ENCODE data around the gene PICALM. TPM values are rescaled to one million over a fixed set of nuclear protein-coding genes. Genes with fewer than 3 reads are reported as not detected.
A peak's percentile ranks its signal among the peaks of the same experiment; 100 is the strongest.

Gene PICALM
- total and polyA plus RNA-seq, 8 donors = 23.3 to 90.9 (median 51.7) TPM

GRCh38 chr11:86052693-86053641, 15.9 kb downstream of the PICALM start:
- Histone ChIP-seq H3K4me1 (peaks cover 0 to 19% (median 15%) of the 10 kb centered on the region in 3 donors), H3K4me3 (no peak overlapping the region), H3K27ac (no peak overlapping the region), H3K9me3 (no peaks in the 10 kb centered on the region), H3K27me3 (no peaks in the 10 kb centered on the region), H3K36me3 (no peaks in the 10 kb centered on the region)
- no peak for DNase-seq
- 72 to 74% methylated on average over 10 of the region's 10 CpGs for WGBS, 2 donors
- ATAC-seq = peak in 2 of 4 donors; percentile 32 to 47
- intact Hi-C loops (cut with DNase I) = no loop called here
- TF ChIP-seq, protein P1, sequence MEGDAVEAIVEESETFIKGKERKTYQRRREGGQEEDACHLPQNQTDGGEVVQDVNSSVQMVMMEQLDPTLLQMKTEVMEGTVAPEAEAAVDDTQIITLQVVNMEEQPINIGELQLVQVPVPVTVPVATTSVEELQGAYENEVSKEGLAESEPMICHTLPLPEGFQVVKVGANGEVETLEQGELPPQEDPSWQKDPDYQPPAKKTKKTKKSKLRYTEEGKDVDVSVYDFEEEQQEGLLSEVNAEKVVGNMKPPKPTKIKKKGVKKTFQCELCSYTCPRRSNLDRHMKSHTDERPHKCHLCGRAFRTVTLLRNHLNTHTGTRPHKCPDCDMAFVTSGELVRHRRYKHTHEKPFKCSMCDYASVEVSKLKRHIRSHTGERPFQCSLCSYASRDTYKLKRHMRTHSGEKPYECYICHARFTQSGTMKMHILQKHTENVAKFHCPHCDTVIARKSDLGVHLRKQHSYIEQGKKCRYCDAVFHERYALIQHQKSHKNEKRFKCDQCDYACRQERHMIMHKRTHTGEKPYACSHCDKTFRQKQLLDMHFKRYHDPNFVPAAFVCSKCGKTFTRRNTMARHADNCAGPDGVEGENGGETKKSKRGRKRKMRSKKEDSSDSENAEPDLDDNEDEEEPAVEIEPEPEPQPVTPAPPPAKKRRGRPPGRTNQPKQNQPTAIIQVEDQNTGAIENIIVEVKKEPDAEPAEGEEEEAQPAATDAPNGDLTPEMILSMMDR (IDR thresholded peaks at IDR 0.05) = no peak
- no peak for FAIRE-seq

- H3K27ac ChIP-seq = no peak overlapping the region
- DNase-seq = no peak
- intact Hi-C loops (cut with DNase I) = no loop called here
- no peak overlapping the region for H3K4me3 ChIP-seq
- no peak for FAIRE-seq
- no peak for ATAC-seq
- no peaks in the 10 kb centered on the region for H3K27me3 ChIP-seq
- peaks cover 6 to 29% (median 28%) of the 10 kb centered on the region in 3 donors for H3K4me1 ChIP-seq
- no peaks in the 10 kb centered on the region for H3K36me3 ChIP-seq
- H3K9me3 ChIP-seq = no peaks in the 10 kb centered on the region
- TF ChIP-seq, protein P1 (IDR thresholded peaks at IDR 0.05) = no peak
These were observed 18.6 kb downstream of the PICALM start for GRCh38 chr11:86050196-86050709.

DNA sequence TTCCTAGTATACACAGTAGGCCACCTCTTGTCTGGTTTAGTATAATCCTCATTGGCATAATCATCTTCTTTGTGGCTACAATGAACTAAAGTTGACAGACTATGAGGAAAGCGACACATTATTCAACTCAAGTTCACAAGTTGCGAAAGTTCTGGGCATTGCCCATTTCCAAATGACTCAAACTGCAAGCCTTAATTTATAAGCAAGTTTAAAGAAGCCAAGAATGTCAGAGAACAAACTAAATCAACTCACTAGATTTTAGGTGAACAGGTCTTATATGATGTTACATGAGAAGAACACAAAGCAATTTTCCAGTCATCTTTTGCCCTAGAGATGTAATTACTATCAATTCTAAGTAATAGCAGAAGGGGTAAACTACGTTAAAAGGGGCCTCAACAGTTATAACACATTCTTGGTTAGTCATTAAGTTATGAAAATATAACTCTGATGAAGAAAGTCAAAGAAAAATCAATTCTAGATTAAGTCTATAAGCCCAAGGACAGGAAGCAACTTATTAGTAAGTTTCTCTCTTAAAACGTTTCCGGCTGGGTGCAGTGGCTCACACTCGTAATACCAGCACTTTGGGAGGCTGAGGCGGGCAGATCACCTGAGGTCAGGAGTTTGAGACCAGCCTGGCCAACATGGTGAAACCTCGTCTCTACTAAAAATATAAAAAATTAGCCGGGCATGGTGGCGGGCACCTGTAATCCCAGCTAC, 21.5 kb downstream of the PICALM start:
- no peak overlapping the region for H3K4me3 ChIP-seq
- TF ChIP-seq, protein P1 (IDR thresholded peaks at IDR 0.05) = no peak
- 64 to 69% methylated on average over 10 of the region's 10 CpGs for WGBS, 2 donors
- no peaks in the 10 kb centered on the region for H3K27me3 ChIP-seq
- FAIRE-seq (no peak), ATAC-seq (no peak), DNase-seq (no peak)
- H3K36me3 ChIP-seq = no peaks in the 10 kb centered on the region
- H3K4me1 ChIP-seq = peaks cover 11 to 35% (median 28%) of the 10 kb centered on the region in 3 donors
- no peak overlapping the region for H3K27ac ChIP-seq
- H3K9me3 ChIP-seq = no peaks in the 10 kb centered on the region
- intact Hi-C loops (cut with DNase I) = loop anchor here in 1 of 3 donors (10.0 kb wide), 1 partner anchor 157 kb away; no protein-coding TSS in a partner anchor

DNA sequence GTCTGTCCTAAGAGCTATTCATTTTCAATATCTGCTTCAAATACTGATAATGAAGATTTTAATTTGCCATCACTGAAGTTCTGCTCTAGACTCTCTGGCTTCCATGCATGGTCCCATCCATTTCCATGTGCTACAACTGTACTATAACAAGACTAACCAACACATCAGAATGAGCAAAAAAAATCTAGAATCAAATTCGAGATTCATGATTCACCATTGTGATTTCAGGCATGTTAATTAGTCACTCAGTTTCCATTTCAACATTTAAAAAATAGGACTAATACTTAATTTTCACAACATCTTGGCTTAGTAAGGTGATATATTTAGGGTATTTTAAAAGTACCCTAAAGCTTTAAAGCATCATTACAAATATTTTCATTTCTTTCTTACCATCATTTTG, 22.8 kb downstream of the PICALM start:
- no peaks in the 10 kb centered on the region for H3K36me3 ChIP-seq
- no peaks in the 10 kb centered on the region for H3K27me3 ChIP-seq
- no peak for ATAC-seq
- no peaks in the 10 kb centered on the region for H3K9me3 ChIP-seq
- intact Hi-C loops (cut with DNase I) = loop anchor here in 1 of 3 donors (10.0 kb wide), 1 partner anchor 159 kb away; no protein-coding TSS in a partner anchor
- H3K27ac ChIP-seq = no peak overlapping the region
- no peak for DNase-seq
- peaks cover 18 to 43% (median 40%) of the 10 kb centered on the region in 3 donors for H3K4me1 ChIP-seq
- no peak overlapping the region for H3K4me3 ChIP-seq
- FAIRE-seq = no peak
- 79 to 87% methylated on average over 1 of the region's 1 CpG for WGBS, 2 donors
- TF ChIP-seq, protein P1 (IDR thresholded peaks at IDR 0.05) = no peak
